ENCODE data around the gene NR2C2AP. TPM values are rescaled to one million over a fixed set of nuclear protein-coding genes. Genes with fewer than 3 reads are reported as not detected.

Gene NR2C2AP
- total RNA-seq, 3 donors from 2014 or later (not counting 1 experiment from before 2014, with no cell fraction given), result 14.7 to 16.7 (median 16.4) TPM

- DNase-seq, result no peak
- Histone ChIP-seq H3K9me3 (ENCODE audit: control insufficient read depth, insufficient read depth, low read length) (no peaks in the 10 kb centered on the region), H3K4me3 (ENCODE audit: low read length) (peak overlapping the region; percentile 71), H3K36me3 (ENCODE audit: control insufficient read depth, insufficient read depth, low read length) (peaks cover 14% of the 10 kb centered on the region), H3K27ac (ENCODE audit: low read length) (peak overlapping the region; percentile 71), H3K27me3 (ENCODE audit: control insufficient read depth, insufficient read depth, low read length) (no peaks in the 10 kb centered on the region), H3K4me1 (ENCODE audit: control insufficient read depth, insufficient read depth, low read length) (peaks cover 35% of the 10 kb centered on the region)
- Mint-ChIP-seq H3K36me3 (no peaks in the 10 kb centered on the region), H3K27ac (peak overlapping the region; percentile 84 to 87), H3K4me1 (peaks cover 22 to 28% of the 10 kb centered on the region in 2 donors), H3K27me3 (ENCODE audit: low read depth in 2 of 2) (peaks cover 0 to 1% of the 10 kb centered on the region in 2 donors), H3K4me3 (peak overlapping the region; percentile 90), H3K9me3 (peaks cover 0 to 4% of the 10 kb centered on the region in 2 donors)
- no peak for TF ChIP-seq CTCF (IDR thresholded peaks at IDR 0.05)
- intact Hi-C loops (cut with micrococcal nuclease), result loop anchor here (1.0 kb wide), 1 partner anchor 10 kb away; the partner anchor contains the start of genes BORCS8 and RFXANK
- ATAC-seq, result no peak
- 32% methylated on average over 11 of the region's 11 CpGs for WGBS (ENCODE audit: insufficient coverage)
These were observed 555 bp downstream of the NR2C2AP start for GRCh38 chr19:19202707-19203011.

GRCh38 chr19:19201697-19202630 is 1.2 kb downstream of the NR2C2AP start:
- no peak for TF ChIP-seq CTCF (IDR thresholded peaks at IDR 0.05)
- Histone ChIP-seq H3K27me3 (ENCODE audit: control insufficient read depth, insufficient read depth, low read length) (no peaks in the 10 kb centered on the region), H3K27ac (ENCODE audit: low read length) (no peak overlapping the region), H3K9me3 (ENCODE audit: control insufficient read depth, insufficient read depth, low read length) (no peaks in the 10 kb centered on the region), H3K4me1 (ENCODE audit: control insufficient read depth, insufficient read depth, low read length) (peaks cover 28% of the 10 kb centered on the region), H3K36me3 (ENCODE audit: control insufficient read depth, insufficient read depth, low read length) (peaks cover 20% of the 10 kb centered on the region), H3K4me3 (ENCODE audit: low read length) (no peak overlapping the region)
- H3K4me1 Mint-ChIP-seq, result peaks cover 15 to 21% of the 10 kb centered on the region in 2 donors
- H3K27ac Mint-ChIP-seq, result peak overlapping the region; percentile 84 to 87
- peak overlapping the region; percentile 90 for H3K4me3 Mint-ChIP-seq
- 80% methylated on average over 14 of the region's 19 CpGs for WGBS (ENCODE audit: insufficient coverage)
- no peaks in the 10 kb centered on the region for H3K27me3 Mint-ChIP-seq (ENCODE audit: low read depth in 2 of 2)
- ATAC-seq (no peak), DNase-seq (no peak)
- H3K9me3 Mint-ChIP-seq, result no peaks in the 10 kb centered on the region
- intact Hi-C loops (cut with micrococcal nuclease), result no loop called here
- H3K36me3 Mint-ChIP-seq, result no peaks in the 10 kb centered on the region

GRCh38 chr19:19193926-19194325 is 9.3 kb downstream of the NR2C2AP start:
- peaks cover 25 to 42% of the 10 kb centered on the region in 2 donors for H3K4me1 Mint-ChIP-seq
- intact Hi-C loops (cut with micrococcal nuclease), result loop anchor here (5.0 kb wide), 1 partner anchor 132 kb away; the partner anchor contains the start of gene SLC25A42
- DNase-seq (no peak), ATAC-seq (no peak)
- Histone ChIP-seq H3K4me3 (ENCODE audit: low read length) (no peak overlapping the region), H3K9me3 (ENCODE audit: control insufficient read depth, insufficient read depth, low read length) (no peaks in the 10 kb centered on the region), H3K4me1 (ENCODE audit: control insufficient read depth, insufficient read depth, low read length) (peaks cover 39% of the 10 kb centered on the region), H3K27ac (ENCODE audit: low read length) (no peak overlapping the region), H3K36me3 (ENCODE audit: control insufficient read depth, insufficient read depth, low read length) (peaks cover 17% of the 10 kb centered on the region), H3K27me3 (ENCODE audit: control insufficient read depth, insufficient read depth, low read length) (no peaks in the 10 kb centered on the region)
- no peaks in the 10 kb centered on the region for H3K27me3 Mint-ChIP-seq (ENCODE audit: low read depth in 2 of 2)
- H3K27ac Mint-ChIP-seq, result peak overlapping the region; percentile 96
- peak overlapping the region; percentile 98 for H3K4me3 Mint-ChIP-seq
- 91% methylated on average over 5 of the region's 5 CpGs for WGBS (ENCODE audit: insufficient coverage)
- H3K9me3 Mint-ChIP-seq, result no peaks in the 10 kb centered on the region
- H3K36me3 Mint-ChIP-seq, result no peaks in the 10 kb centered on the region
- TF ChIP-seq CTCF (IDR thresholded peaks at IDR 0.05), result no peak

Data from natural killer cell (primary cell).